ENCODE data around the gene ADM5.

Gene ADM5

GRCh38 chr19:49727217-49728030 lies 38.0 kb downstream of the ADM5 start:
- Mint-ChIP-seq H3K9me3 (no peaks in the 10 kb centered on the region), H3K36me3 (ENCODE audit: low read depth) (no peaks in the 10 kb centered on the region), H3K27me3 (ENCODE audit: low read depth) (no peaks in the 10 kb centered on the region), H3K4me3 (no peak overlapping the region), H3K4me1 (ENCODE audit: low read depth) (no peaks in the 10 kb centered on the region), H3K27ac (no peak overlapping the region)

DNA sequence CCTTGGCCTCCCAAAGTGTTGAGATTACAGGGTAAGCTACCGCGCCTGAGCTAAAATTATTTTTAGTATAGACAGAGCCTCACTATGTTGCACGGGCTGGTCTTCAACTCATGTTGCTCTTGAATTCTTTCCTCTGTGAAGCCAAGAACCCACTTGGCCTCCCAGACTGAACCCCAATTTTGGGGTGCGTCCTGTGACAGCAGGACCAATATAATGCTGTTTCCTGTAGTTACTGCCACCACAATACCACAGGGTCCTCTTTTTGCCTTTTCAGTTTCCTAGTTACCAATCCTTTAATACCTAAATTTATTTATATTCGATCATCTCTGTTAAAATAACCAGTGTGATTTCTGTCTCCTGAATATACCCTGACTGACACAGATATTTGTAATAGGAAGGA lies 40.8 kb downstream of the ADM5 start:
- no peak overlapping the region for H3K27ac Mint-ChIP-seq
- H3K4me3 Mint-ChIP-seq, result no peak overlapping the region
- no peaks in the 10 kb centered on the region for H3K4me1 Mint-ChIP-seq (ENCODE audit: low read depth)
- no peaks in the 10 kb centered on the region for H3K9me3 Mint-ChIP-seq
- no peaks in the 10 kb centered on the region for H3K36me3 Mint-ChIP-seq (ENCODE audit: low read depth)
- H3K27me3 Mint-ChIP-seq (ENCODE audit: low read depth), result no peaks in the 10 kb centered on the region

- H3K4me3 Mint-ChIP-seq, result no peak overlapping the region
- no peaks in the 10 kb centered on the region for H3K9me3 Mint-ChIP-seq
- H3K27ac Mint-ChIP-seq, result no peak overlapping the region
- no peaks in the 10 kb centered on the region for H3K36me3 Mint-ChIP-seq (ENCODE audit: low read depth)
- no peaks in the 10 kb centered on the region for H3K4me1 Mint-ChIP-seq (ENCODE audit: low read depth)
- H3K27me3 Mint-ChIP-seq (ENCODE audit: low read depth), result no peaks in the 10 kb centered on the region
Measured at GRCh38 chr19:49738268-49738667, 48.9 kb downstream of the ADM5 start.

DNA sequence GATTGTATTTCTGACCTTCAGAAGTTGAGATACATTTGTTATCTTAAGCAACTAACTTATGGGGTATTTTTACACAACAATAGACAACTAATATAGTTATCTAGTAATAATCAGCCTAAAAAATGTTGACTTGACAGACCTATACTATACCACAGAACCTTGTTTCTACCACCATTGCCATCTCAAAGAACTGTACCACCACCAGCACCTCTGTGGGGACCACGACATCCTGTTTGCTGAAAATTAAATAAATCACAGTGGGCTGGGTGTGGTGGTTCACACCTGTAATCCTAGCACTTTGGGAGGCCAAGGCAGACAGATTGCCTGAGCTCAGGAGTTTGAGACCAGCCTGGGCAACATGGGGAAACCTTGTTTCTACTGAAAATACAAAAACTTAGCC lies 49.7 kb downstream of the ADM5 start:
- no peaks in the 10 kb centered on the region for H3K4me1 Mint-ChIP-seq (ENCODE audit: low read depth)
- H3K9me3 Mint-ChIP-seq, result no peaks in the 10 kb centered on the region
- H3K36me3 Mint-ChIP-seq (ENCODE audit: low read depth), result no peaks in the 10 kb centered on the region
- no peak overlapping the region for H3K27ac Mint-ChIP-seq
- no peaks in the 10 kb centered on the region for H3K27me3 Mint-ChIP-seq (ENCODE audit: low read depth)
- H3K4me3 Mint-ChIP-seq, result no peak overlapping the region

DNA sequence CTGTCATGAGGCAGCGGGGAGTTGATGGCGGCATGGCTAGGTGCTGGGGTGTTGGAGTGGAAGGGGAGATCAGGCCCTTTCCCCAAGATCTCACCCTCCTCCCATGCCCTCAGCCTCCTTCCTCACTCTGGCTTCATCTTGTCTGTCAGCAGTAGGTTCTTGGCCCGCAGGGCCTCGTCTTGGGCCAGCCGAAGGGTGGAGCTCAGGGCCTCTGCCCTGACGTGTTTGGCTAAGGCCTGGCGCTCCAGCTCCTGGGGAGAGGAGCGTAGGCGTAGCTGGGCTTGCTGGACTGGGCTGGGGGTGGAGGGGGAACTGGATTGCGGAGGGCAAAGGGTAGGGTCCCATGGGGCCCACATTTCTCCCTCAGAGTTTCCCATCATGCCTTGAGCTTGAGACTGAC lies 50.5 kb downstream of the ADM5 start:
- no peaks in the 10 kb centered on the region for H3K9me3 Mint-ChIP-seq
- no peaks in the 10 kb centered on the region for H3K27me3 Mint-ChIP-seq (ENCODE audit: low read depth)
- H3K4me1 Mint-ChIP-seq (ENCODE audit: low read depth), result no peaks in the 10 kb centered on the region
- no peaks in the 10 kb centered on the region for H3K36me3 Mint-ChIP-seq (ENCODE audit: low read depth)
- no peak overlapping the region for H3K27ac Mint-ChIP-seq
- no peak overlapping the region for H3K4me3 Mint-ChIP-seq
